LNCaP clone FGC (cell line): Measurements from ENCODE around the gene HIC1.

Experiments
- DNase-seq: peaks from one replicate; pipeline ENCODE4 v3.0.0-alpha.2; 2011; ENCODE audit warnings: low read depth
- H3K4me3 ChIP-seq: 2 replicates; pipeline ENCODE4 v1.5.1; 2011; ENCODE audit warnings: mild to moderate bottlenecking, low read depth, low read length, control low read depth
- CTCF ChIP-seq: IDR thresholded peaks from 2 replicates; pipeline ENCODE4 v1.5.1; 2012; ENCODE audit warnings: mild to moderate bottlenecking; ENCODE audit not compliant: control insufficient read depth, insufficient read depth; ENCODE audit errors: extremely low read depth

The HIC1 gene

GRCh38 chr17:2067048-2067561 is 12.2 kb downstream of the HIC1 start:
- no peak overlapping the region for H3K4me3 ChIP-seq
- no peak for DNase-seq
- TF ChIP-seq CTCF = no peak

GRCh38 chr17:2067608-2068024 is 12.7 kb downstream of the HIC1 start:
- no peak for DNase-seq
- H3K4me3 ChIP-seq = no peak overlapping the region
- TF ChIP-seq CTCF = no peak

- no peak for TF ChIP-seq CTCF
- DNase-seq = no peak
- H3K4me3 ChIP-seq = no peak overlapping the region
These were observed 13.2 kb downstream of the HIC1 start for GRCh38 chr17:2068031-2068518.

- no peak for TF ChIP-seq CTCF
- DNase-seq = no peak
These were observed 13.7 kb downstream of the HIC1 start for GRCh38 chr17:2068519-2069051.

GRCh38 chr17:2070241-2071023 is 15.5 kb downstream of the HIC1 start:
- TF ChIP-seq CTCF = peak; percentile 41
- H3K4me3 ChIP-seq = no peak overlapping the region
- DNase-seq = no peak

More at GRCh38 chr17:2068519-2069051, 13.7 kb downstream of the HIC1 start:
- H3K4me3 ChIP-seq = no peak overlapping the region

- no peak for TF ChIP-seq CTCF
- no peak for DNase-seq
These were observed 16.1 kb downstream of the HIC1 start for GRCh38 chr17:2071024-2071385.

More at GRCh38 chr17:2071024-2071385, 16.1 kb downstream of the HIC1 start:
- no peak overlapping the region for H3K4me3 ChIP-seq
